WTC11 (cell line): Measurements from ENCODE around the gene DCXR. TPM values are rescaled to one million over a fixed set of nuclear protein-coding genes. Genes with fewer than 3 reads are reported as not detected.
A peak's percentile ranks its signal among the peaks of the same experiment; 100 is the strongest.

ENCODE experiments used
- ATAC-seq: fragments of 200-7000 bp; cut with Tn5 transposase; 2 replicates; pipeline ENCODE4 v1.10.0; 2021; ENCODE audit warnings: mild to moderate bottlenecking, moderate library complexity
- CTCF ChIA-PET: fragments of 300-600 bp; sonication (Branson Sonifier 250); formaldehyde crosslinking; loops from one replicate; lab custom pipeline; 2021; ENCODE audit warnings: antibody characterized with exemption; lab: Charles Lee
- POLR2A ChIA-PET: fragments of 350-600 bp; sonication (Branson Sonifier 250); formaldehyde crosslinking; loops from one replicate; lab custom pipeline; 2021; ENCODE audit warnings: antibody characterized with exemption; lab: Charles Lee
- DNase-seq: peaks from one replicate; pipeline ENCODE4 v3.0.0; 2021; ENCODE audit warnings: low spot score
- H3K27ac Mint-ChIP-seq: 2 replicates; pipeline ENCODE4 v1.8.0; 2021; ENCODE audit warnings: mixed read lengths
- H3K27me3 Mint-ChIP-seq: 2 replicates; pipeline ENCODE4 v1.8.0; 2021; ENCODE audit warnings: low read depth, mild to moderate bottlenecking, moderate library complexity, mixed read lengths
- H3K36me3 Mint-ChIP-seq: 2 replicates; pipeline ENCODE4 v1.8.0; 2021; ENCODE audit warnings: mixed read lengths
- H3K4me1 Mint-ChIP-seq: 2 replicates; pipeline ENCODE4 v1.8.0; 2022; ENCODE audit warnings: mixed read lengths
- H3K4me3 Mint-ChIP-seq: 2 replicates; pipeline ENCODE4 v1.8.0; 2021; ENCODE audit warnings: mild to moderate bottlenecking, moderate library complexity, mixed read lengths
- H3K9me3 Mint-ChIP-seq: 2 replicates; pipeline ENCODE4 v1.8.0; 2021; ENCODE audit warnings: mixed read lengths
- ATF6 ChIP-seq: sonication (generic); formaldehyde crosslinking; IDR thresholded peaks from 2 replicates; pipeline ENCODE4 v1.8.1; 2023; ENCODE audit warnings: mild to moderate bottlenecking, missing genetic modification reagents
- CDX4 ChIP-seq: fragments of 250-450 bp; sonication (Bioruptor Pico); IDR thresholded peaks from 2 replicates; pipeline ENCODE4 v1.9.0; 2021; ENCODE audit warnings: moderate library complexity, mild to moderate bottlenecking, inconsistent platforms, borderline replicate concordance
- ERG ChIP-seq: fragments of 250-450 bp; sonication (Bioruptor Pico); IDR thresholded peaks from 2 replicates; pipeline ENCODE4 v1.8.0; 2021; ENCODE audit warnings: mild to moderate bottlenecking
- ETV6 ChIP-seq: sonication (generic); formaldehyde crosslinking; IDR thresholded peaks from 2 replicates; pipeline ENCODE4 v1.8.1; 2022; ENCODE audit warnings: mild to moderate bottlenecking, missing genetic modification reagents
- FOXJ3 ChIP-seq: sonication (generic); formaldehyde crosslinking; IDR thresholded peaks from 2 replicates; pipeline ENCODE4 v1.9.0; 2021; ENCODE audit warnings: missing genetic modification reagents, mild to moderate bottlenecking, borderline replicate concordance
- FOXK1 ChIP-seq: sonication (generic); formaldehyde crosslinking; IDR thresholded peaks from 2 replicates; pipeline ENCODE4 v1.8.0; 2022; ENCODE audit warnings: mild to moderate bottlenecking, moderate library complexity, missing genetic modification reagents
- GABPB1 ChIP-seq: sonication (generic); formaldehyde crosslinking; IDR thresholded peaks from 2 replicates; pipeline ENCODE4 v1.8.1; 2023; ENCODE audit warnings: mild to moderate bottlenecking, missing genetic modification reagents
- GRHL2 ChIP-seq: fragments of 250-450 bp; sonication (Bioruptor Pico); IDR thresholded peaks from 2 replicates; pipeline ENCODE4 v1.8.0; 2022; ENCODE audit warnings: mild to moderate bottlenecking, moderate library complexity; ENCODE audit not compliant: insufficient replicate concordance, severe bottlenecking
- IRF1 ChIP-seq: sonication (generic); formaldehyde crosslinking; IDR thresholded peaks from 2 replicates; pipeline ENCODE4 v1.8.0; 2023; ENCODE audit warnings: missing genetic modification reagents
- JAZF1 ChIP-seq: fragments of 250-450 bp; sonication (Bioruptor Pico); IDR thresholded peaks from 2 replicates; pipeline ENCODE4 v1.9.0; 2021; ENCODE audit warnings: moderate library complexity, mild to moderate bottlenecking, inconsistent platforms
- MAX ChIP-seq: sonication (generic); formaldehyde crosslinking; IDR thresholded peaks from 2 replicates; pipeline ENCODE4 v1.8.0; 2022; ENCODE audit warnings: mild to moderate bottlenecking, missing genetic modification reagents
- PRRX2 ChIP-seq: fragments of 250-450 bp; sonication (Bioruptor Pico); IDR thresholded peaks from 2 replicates; pipeline ENCODE4 v1.8.0; 2021; ENCODE audit warnings: mild to moderate bottlenecking
- SP1 ChIP-seq: sonication (generic); formaldehyde crosslinking; conservative IDR thresholded peaks from 2 replicates; pipeline ENCODE4 v1.8.1; 2022; ENCODE audit warnings: missing genetic modification reagents
- TEAD1 ChIP-seq: sonication (generic); formaldehyde crosslinking; IDR thresholded peaks from 2 replicates; pipeline ENCODE4 v1.8.0; 2022; ENCODE audit warnings: mild to moderate bottlenecking, missing genetic modification reagents
- USF2 ChIP-seq: sonication (generic); formaldehyde crosslinking; IDR thresholded peaks from 2 replicates; pipeline ENCODE4 v1.8.1; 2023; ENCODE audit warnings: mild to moderate bottlenecking, missing genetic modification reagents, moderate library complexity
- ZNF512 ChIP-seq: sonication (generic); formaldehyde crosslinking; IDR thresholded peaks from 2 replicates; pipeline ENCODE4 v1.8.1; 2022; ENCODE audit warnings: missing genetic modification reagents, borderline replicate concordance
- total RNA-seq: library from RNA; stranded (reverse); gene quantifications from 3 replicates; pipeline ENCODE4 v1.2.3, GENCODE V29; 2021

The DCXR gene
- total RNA-seq, 1 experiment from 2014 or later, result 130 TPM

GRCh38 chr17:82016061-82016874 is 21.2 kb downstream of the DCXR start:
- TF ChIP-seq USF2, result no peak
- no peak for TF ChIP-seq MAX (CRISPR knock-in tag)
- no peak for TF ChIP-seq JAZF1 (CRISPR knock-in tag)
- no peak for TF ChIP-seq FOXK1 (CRISPR knock-in tag)
- TF ChIP-seq ATF6 (CRISPR knock-in tag), result no peak
- no peak for TF ChIP-seq TEAD1
- H3K9me3 Mint-ChIP-seq, result no peaks in the 10 kb centered on the region
- no peak overlapping the region for H3K27ac Mint-ChIP-seq
- POLR2A ChIA-PET, result no interaction called here
- no peaks in the 10 kb centered on the region for H3K4me1 Mint-ChIP-seq
- no peaks in the 10 kb centered on the region; the same call in 1 of the 2 replicates for H3K36me3 Mint-ChIP-seq
- CTCF ChIA-PET, result interaction anchor here (1.4 to 8.8 kb wide), 3 partner anchors 15 to 57 kb away, joined by 6 to 119 read pairs (median 7); partner anchors contain the start of gene RAC3
- no peak overlapping the region for H3K4me3 Mint-ChIP-seq
- ATAC-seq (no peak), DNase-seq (no peak)
- no peaks in the 10 kb centered on the region for H3K27me3 Mint-ChIP-seq

GRCh38 chr17:82015311-82015971 is 22.1 kb downstream of the DCXR start:
- H3K27me3 Mint-ChIP-seq, result no peaks in the 10 kb centered on the region
- TF ChIP-seq GABPB1 (CRISPR knock-in tag) (peak; percentile 20; the same call in 1 of the 2 replicates), FOXJ3 (no peak), ERG (no peak)
- TF ChIP-seq, all 79 proteins: peak for 1
- POLR2A ChIA-PET, result no interaction called here
- DNase-seq (no peak), ATAC-seq (no peak)
- CTCF ChIA-PET, result interaction anchor here (1.4 to 8.8 kb wide), 3 partner anchors 16 to 56 kb away, joined by 6 to 119 read pairs (median 7); partner anchors contain the start of gene RAC3
- Mint-ChIP-seq H3K9me3 (no peaks in the 10 kb centered on the region), H3K4me3 (no peak overlapping the region), H3K36me3 (no peaks in the 10 kb centered on the region; the same call in 1 of the 2 replicates), H3K27ac (no peak overlapping the region), H3K4me1 (no peaks in the 10 kb centered on the region)

GRCh38 chr17:82014971-82015310 is 22.6 kb downstream of the DCXR start:
- Mint-ChIP-seq H3K36me3 (no peaks in the 10 kb centered on the region; the same call in 1 of the 2 replicates), H3K27ac (no peak overlapping the region), H3K4me3 (no peak overlapping the region), H3K9me3 (no peaks in the 10 kb centered on the region), H3K4me1 (no peaks in the 10 kb centered on the region), H3K27me3 (no peaks in the 10 kb centered on the region)
- DNase-seq (no peak), ATAC-seq (no peak)
- POLR2A ChIA-PET, result no interaction called here
- CTCF ChIA-PET, result interaction anchor here (2.1 kb wide), 1 partner anchor 55 kb away, joined by 7 read pairs; no protein-coding TSS in a partner anchor
- TF ChIP-seq CDX4 (CRISPR knock-in tag) (no peak), ZNF512 (no peak), GRHL2 (no peak), ETV6 (no peak), PRRX2 (CRISPR knock-in tag) (no peak), SP1 (CRISPR knock-in tag) (no peak), IRF1 (CRISPR knock-in tag) (no peak)
